ENCODE data around the gene SARDH. TPM values are rescaled to one million over a fixed set of nuclear protein-coding genes. Genes with fewer than 3 reads are reported as not detected.
"Not testable (repeated sequence)": the region's sequence is repeated elsewhere in the genome, so short reads cannot be mapped to it uniquely, and the experiment has no call there.

Gene SARDH
- polyA plus RNA-seq, 4 donors, result 7.4 to 12.6 (median 10.2) TPM

- no peak for DNase-seq (ENCODE audit: low read depth in 4 of 4, low spot score in 3 of 4)
These were observed 38.1 kb upstream of the SARDH start for GRCh38 chr9:133775951-133776905.

DNA sequence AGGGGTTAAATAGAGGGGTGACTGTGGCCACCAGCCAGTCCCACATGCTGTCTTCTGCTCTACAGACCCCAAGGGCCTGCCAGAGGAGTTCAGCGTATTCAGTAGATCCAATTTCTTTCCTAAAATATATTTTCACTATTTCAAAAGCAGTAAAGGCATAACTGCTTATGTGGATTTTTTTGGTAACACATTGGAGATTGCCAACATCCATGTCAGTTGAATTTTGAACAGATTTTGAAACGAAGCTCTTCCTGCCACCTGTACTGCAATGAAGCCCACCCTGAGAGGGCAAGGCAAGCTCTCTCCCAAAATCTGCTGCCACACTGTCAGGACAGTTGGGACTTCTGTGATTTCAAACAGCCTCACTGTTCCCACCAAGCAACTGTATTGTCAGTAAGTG, 37.1 kb upstream of the SARDH start:
- no peak for DNase-seq (ENCODE audit: low read depth in 4 of 4, low spot score in 3 of 4)

- no peak for DNase-seq (ENCODE audit: low read depth in 4 of 4, low spot score in 3 of 4)
These were observed 36.6 kb upstream of the SARDH start for GRCh38 chr9:133774799-133775198.

GRCh38 chr9:133773889-133774655, 35.9 kb upstream of the SARDH start:
- DNase-seq (ENCODE audit: low read depth in 4 of 4, low spot score in 3 of 4), result no peak

GRCh38 chr9:133772581-133772980, 34.4 kb upstream of the SARDH start:
- DNase-seq (ENCODE audit: low read depth in 4 of 4, low spot score in 3 of 4), result no peak

DNA sequence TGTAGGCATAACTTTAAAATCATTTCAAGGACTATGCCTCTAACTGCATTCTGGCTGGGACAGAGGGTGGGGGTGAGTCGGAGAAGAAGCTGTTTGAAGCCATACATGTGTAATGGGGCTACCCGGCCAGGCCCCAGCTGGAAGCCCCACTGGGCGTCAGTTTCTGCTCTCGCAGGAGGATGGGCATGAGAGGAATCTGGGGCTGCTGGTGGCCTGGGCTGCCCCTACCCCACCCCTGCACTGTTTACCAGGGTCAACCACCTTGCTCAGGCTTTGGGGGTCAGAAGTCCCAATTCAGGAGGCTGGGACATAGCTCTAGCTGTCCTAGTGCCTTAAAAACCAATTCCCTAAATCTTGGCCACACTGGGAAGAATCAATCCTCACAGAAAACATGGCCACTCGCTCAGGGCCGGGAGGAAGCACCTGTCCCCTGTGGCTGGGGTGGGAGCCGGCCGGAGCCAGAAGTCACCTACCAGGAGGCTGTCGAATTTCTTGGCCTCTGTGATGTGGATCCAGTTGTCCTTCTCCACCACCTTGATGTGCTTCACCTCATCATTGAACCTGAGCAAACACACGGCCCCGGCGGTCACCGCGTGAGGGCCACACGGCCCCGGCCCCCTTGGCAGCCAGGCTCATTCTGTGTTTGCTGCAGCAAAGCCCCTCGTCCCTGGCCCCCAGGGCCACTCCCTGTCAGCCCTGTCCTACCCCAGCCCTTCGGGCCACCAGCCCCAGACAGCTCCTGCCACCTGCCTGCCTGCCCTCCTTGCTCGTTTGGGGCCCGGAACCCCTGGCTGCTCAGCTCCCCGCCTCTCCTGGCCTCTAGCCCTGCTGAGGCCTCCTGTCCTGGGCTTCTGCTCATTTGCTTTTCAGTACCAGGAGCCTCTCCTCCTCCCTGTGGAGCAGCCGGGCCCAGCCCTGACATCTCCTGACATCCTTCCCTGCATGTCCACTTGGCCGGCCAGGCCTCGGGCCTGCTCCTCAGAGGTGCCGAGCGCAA, 33.6 kb upstream of the SARDH start:
- DNase-seq (ENCODE audit: low read depth in 4 of 4, low spot score in 3 of 4), result no peak

DNA sequence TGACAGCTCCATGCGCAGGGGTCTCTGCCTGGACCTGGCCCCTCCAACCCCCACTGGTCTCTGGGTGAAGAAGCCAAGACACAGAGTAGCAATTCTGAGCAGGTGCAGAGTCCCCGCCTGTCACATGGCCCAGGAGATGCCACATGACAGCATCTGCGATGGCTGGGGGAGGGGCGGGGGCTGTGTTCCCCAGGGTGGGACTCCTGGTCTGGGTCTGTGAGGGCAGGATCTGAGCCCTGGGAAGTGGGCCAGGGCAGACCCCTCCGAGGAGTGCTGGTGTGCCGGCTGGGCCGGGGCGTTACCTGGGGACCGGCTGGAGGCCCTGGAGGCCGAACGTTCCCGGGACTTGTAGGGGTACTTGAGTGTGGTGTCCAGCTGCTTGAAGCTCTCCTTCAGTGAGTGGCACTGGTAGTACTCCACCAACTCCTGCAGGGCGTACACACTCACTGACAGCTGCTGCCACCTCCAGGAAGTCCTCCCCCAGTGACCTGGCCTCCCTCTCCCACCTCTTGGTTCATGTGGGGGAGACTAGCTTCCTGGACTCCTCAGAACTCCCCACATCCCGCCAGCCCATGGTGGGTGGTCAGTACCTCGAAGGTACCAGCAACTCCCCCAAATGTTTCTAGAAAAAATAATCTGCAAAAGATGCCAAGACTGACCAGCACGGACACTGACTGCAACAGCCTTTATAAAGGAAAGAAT, 32.1 kb upstream of the SARDH start:
- no peak for DNase-seq (ENCODE audit: low read depth in 4 of 4, low spot score in 3 of 4)

- no peak for DNase-seq (ENCODE audit: low read depth in 4 of 4, low spot score in 3 of 4)
These were observed 31.4 kb upstream of the SARDH start for GRCh38 chr9:133769511-133770075.

- DNase-seq (ENCODE audit: low read depth in 4 of 4, low spot score in 3 of 4), result no peak
These were observed 30.8 kb upstream of the SARDH start for GRCh38 chr9:133768859-133769510.

DNA sequence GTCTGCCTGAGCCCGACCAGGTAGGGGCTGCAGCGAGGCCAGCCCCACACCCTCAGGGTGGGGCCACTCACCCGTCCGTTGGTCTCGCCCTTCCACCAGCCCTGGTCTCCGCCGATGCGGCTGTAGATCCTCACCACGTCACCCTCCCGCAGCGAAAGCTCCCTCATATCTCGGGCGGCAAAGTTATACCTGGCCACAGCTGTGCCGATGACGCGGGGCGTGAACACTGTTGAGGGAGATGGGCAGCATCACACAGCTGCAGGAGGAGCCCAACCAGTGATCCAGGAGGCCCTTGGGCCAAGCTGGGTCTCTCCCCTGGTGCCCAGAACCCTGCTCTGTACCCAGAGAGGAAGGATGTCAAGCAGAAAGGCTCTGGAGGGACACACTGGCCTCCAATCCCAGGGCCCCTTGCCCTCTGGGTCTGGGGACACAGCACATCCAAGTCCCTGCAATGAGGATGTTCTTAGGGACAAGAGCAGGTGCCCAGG, 30.3 kb upstream of the SARDH start:
- no peak for DNase-seq (ENCODE audit: low read depth in 4 of 4, low spot score in 3 of 4)

GRCh38 chr9:133767625-133768024, 29.5 kb upstream of the SARDH start:
- no peak for DNase-seq (ENCODE audit: low read depth in 4 of 4, low spot score in 3 of 4)

- DNase-seq (ENCODE audit: low read depth in 4 of 4, low spot score in 3 of 4), result no peak
These were observed 28.9 kb upstream of the SARDH start for GRCh38 chr9:133767008-133767407.

DNA sequence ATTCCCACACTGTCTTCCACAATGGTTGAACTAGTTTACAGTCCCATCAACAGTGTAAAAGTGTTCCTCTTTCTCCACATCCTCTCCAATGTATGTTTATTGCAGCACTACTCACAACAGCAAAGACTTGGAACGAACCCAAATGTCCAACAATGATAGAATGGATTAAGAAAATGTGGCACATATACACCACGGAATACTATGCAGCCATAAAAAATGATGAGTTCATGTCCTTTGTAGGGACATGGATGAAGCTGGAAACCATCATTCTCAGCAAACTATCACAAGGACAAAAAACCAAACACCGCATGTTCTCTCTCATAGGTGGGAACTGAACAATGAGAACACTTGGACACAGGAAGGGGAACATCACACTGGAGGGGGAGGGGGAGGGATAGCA, 28.1 kb upstream of the SARDH start:
- DNase-seq (ENCODE audit: low read depth in 4 of 4, low spot score in 3 of 4), result not testable (repeated sequence)

DNA sequence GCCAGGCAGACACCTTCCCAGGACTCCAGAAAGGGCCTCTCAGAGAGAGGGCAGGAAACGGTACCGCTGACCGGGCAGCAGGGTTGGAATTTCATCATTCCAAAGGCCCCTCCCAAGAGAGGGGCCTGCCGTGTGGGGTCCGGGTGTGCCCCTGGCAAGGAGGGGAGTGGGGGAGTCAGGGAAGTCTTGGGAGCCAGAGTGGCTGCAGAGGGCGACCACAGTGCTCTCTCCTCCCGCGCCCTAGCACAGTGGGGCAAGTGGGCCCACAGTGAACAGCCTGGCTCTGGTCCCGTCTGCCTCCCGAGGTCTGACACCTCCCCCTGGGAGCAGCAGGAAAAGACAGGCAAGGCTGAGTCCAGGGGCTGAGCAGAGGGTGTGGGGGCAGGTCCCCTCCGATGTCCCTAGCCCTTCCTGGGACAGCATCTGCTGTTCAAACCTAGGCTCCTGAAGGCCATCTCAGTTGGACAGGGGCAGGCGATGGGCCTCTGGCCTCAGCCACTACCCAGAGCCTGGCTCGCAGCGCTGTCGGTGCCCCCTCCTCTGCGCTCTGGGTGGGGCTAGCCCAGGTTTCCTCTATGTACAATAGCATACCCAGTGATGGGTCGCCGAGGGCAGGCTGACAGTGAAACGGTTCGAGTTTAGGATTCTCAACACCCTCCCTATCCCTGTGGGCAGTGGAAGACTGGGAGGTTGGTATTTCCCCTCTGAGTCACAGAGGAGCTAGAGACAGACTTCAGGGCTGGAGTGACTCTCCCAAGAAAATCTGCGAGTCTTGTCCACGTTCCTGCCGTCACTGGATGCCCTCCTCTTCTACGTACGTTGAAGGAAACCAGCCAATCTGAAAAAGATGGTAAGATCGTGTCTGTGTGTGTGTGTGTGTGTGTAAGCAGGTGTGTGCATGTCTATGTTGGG, 25.4 kb upstream of the SARDH start:
- no peak for DNase-seq (ENCODE audit: low read depth in 4 of 4, low spot score in 3 of 4)

DNA sequence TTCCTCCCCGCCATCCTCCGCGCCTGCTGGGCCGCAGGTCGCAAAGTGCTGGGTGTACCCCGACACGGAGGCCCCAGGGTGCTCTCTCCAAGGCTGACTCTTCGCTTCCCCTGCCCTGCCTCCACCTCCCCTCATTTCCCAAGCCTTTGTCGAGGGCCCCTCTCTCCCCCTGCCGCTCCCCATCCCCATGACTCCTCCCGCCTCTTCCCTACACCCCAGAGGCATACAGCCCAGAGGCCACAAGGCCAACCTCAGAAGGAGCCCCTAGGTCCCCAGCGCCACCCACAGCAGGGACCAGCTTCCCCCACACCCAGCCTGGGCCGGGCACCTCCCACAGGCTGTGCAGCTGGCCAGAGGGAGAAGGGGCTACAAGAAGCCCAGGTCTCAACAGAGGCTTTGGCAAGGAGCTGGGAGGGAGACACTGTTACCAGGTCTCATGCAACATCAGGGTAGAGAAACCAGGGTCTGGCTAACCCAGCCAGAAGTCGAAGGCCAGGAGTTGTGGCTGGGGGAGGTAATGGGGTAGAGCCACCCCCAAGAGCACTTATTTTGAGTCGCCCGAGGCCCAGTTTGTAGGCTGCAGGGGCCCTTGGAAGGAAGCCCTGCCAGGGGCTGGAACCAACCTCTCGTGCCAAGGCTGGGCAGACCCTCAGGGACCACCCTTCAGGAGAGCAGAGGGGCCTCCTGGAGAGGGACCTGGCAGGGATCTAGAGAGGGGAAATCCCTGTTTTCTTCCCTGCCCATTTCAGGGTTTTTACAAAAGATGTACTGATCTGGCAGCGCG, 24.5 kb upstream of the SARDH start:
- DNase-seq (ENCODE audit: low read depth in 4 of 4, low spot score in 3 of 4), result no peak

GRCh38 chr9:133761641-133762248, 23.6 kb upstream of the SARDH start:
- DNase-seq (ENCODE audit: low read depth in 4 of 4, low spot score in 3 of 4), result no peak
